KMS-11 (cell line): ENCODE measurements around the gene HTN3.
"Not testable (repeated sequence)": the region's sequence is repeated elsewhere in the genome, so short reads cannot be mapped to it uniquely, and the experiment has no call there.

Experiments used
- H2AFZ ChIP-seq: fragments of 200-600 bp; sonication (generic); 2 replicates; pipeline ENCODE4 v1.6.1; 2016; ENCODE audit warnings: antibody characterized with exemption, mixed run types, low read depth
- H3K27ac ChIP-seq: fragments of 200-600 bp; sonication (generic); 2 replicates; pipeline ENCODE4 v1.6.1; 2016; ENCODE audit warnings: mild to moderate bottlenecking, mixed run types
- H3K27me3 ChIP-seq: fragments of 200-600 bp; sonication (generic); 2 replicates; pipeline ENCODE4 v1.6.1; 2017; ENCODE audit warnings: mild to moderate bottlenecking, low read depth, mixed run types, moderate library complexity; ENCODE audit not compliant: insufficient read depth
- H3K36me3 ChIP-seq: fragments of 200-600 bp; sonication (generic); 2 replicates; pipeline ENCODE4 v1.6.1; 2017; ENCODE audit warnings: mild to moderate bottlenecking, mixed run types; ENCODE audit not compliant: insufficient read depth
- H3K4me1 ChIP-seq: fragments of 200-600 bp; sonication (generic); 2 replicates; pipeline ENCODE4 v1.6.1; 2016; ENCODE audit warnings: mild to moderate bottlenecking, low read depth, mixed run types; ENCODE audit not compliant: poor library complexity, severe bottlenecking
- H3K4me2 ChIP-seq: fragments of 200-600 bp; sonication (generic); 2 replicates; pipeline ENCODE4 v1.7.0; 2016; ENCODE audit warnings: mild to moderate bottlenecking, mixed run types
- H3K4me3 ChIP-seq: fragments of 200-600 bp; sonication (generic); IDR thresholded peaks from 2 replicates; pipeline ENCODE4 v1.6.1; 2017; ENCODE audit warnings: low read depth, low read length, mixed read lengths; ENCODE audit not compliant: insufficient read depth
- H3K79me2 ChIP-seq: fragments of 200-600 bp; sonication (generic); 2 replicates; pipeline ENCODE4 v1.6.1; 2016; ENCODE audit warnings: low read depth, mixed run types; ENCODE audit not compliant: insufficient read depth
- H3K9ac ChIP-seq: fragments of 200-600 bp; sonication (generic); 2 replicates; pipeline ENCODE4 v1.6.1; 2016; ENCODE audit warnings: mild to moderate bottlenecking, mixed run types
- H4K20me1 ChIP-seq: fragments of 200-600 bp; sonication (generic); 2 replicates; pipeline ENCODE4 v1.6.1; 2016; ENCODE audit warnings: mild to moderate bottlenecking, mixed run types; ENCODE audit not compliant: insufficient read depth
- CTCF ChIP-seq: fragments of 200-600 bp; sonication (generic); conservative IDR thresholded peaks from 2 replicates; pipeline ENCODE4 v1.6.1; 2017; ENCODE audit warnings: low read depth, mild to moderate bottlenecking, antibody characterized with exemption, low read length, moderate library complexity, mixed read lengths

HTN3 gene

GRCh38 chr4:70041652-70042286 is 13.5 kb downstream of the HTN3 start:
- no peaks in the 10 kb centered on the region for H3K36me3 ChIP-seq
- H3K4me3 ChIP-seq: no peak overlapping the region
- H3K27ac ChIP-seq: no peak overlapping the region
- no peaks in the 10 kb centered on the region for H4K20me1 ChIP-seq
- H3K4me1 ChIP-seq: no peaks in the 10 kb centered on the region
- H3K9ac ChIP-seq: no peak overlapping the region
- no peaks in the 10 kb centered on the region for H3K27me3 ChIP-seq
- no peak overlapping the region for H3K4me2 ChIP-seq
- no peak for TF ChIP-seq CTCF
- H3K79me2 ChIP-seq: no peaks in the 10 kb centered on the region
- no peak overlapping the region for H2AFZ ChIP-seq

- not testable (repeated sequence) for H2AFZ ChIP-seq, H3K4me1 ChIP-seq, H3K27ac ChIP-seq, H4K20me1 ChIP-seq, H3K4me3 ChIP-seq, H3K9ac ChIP-seq, H3K79me2 ChIP-seq, H3K27me3 ChIP-seq, H3K4me2 ChIP-seq, H3K36me3 ChIP-seq
These were observed 21.9 kb downstream of the HTN3 start, which contains the start of gene HTN1 for GRCh38 chr4:70050138-70050537. Gene HTN1 (plus strand): TSS chr4:70050438. CDS start chr4:70053077, 2,639 bp downstream.

- not testable (repeated sequence) for H4K20me1 ChIP-seq, H3K4me1 ChIP-seq, H3K4me2 ChIP-seq, H3K36me3 ChIP-seq, H2AFZ ChIP-seq, H3K79me2 ChIP-seq, H3K9ac ChIP-seq, H3K27ac ChIP-seq, H3K4me3 ChIP-seq, H3K27me3 ChIP-seq
These were observed 28.3 kb downstream of the HTN3 start for GRCh38 chr4:70056534-70056933.

- H3K27ac ChIP-seq: no peak overlapping the region
- H3K9ac ChIP-seq: no peak overlapping the region
- no peak overlapping the region for H3K4me3 ChIP-seq
- peaks cover 16% of the 10 kb centered on the region for H3K4me1 ChIP-seq
- no peak overlapping the region for H3K4me2 ChIP-seq
- no peaks in the 10 kb centered on the region for H4K20me1 ChIP-seq
- no peaks in the 10 kb centered on the region for H3K27me3 ChIP-seq
- TF ChIP-seq CTCF: no peak
- H3K79me2 ChIP-seq: no peaks in the 10 kb centered on the region
- H3K36me3 ChIP-seq: no peaks in the 10 kb centered on the region
- H2AFZ ChIP-seq: no peak overlapping the region
These were observed 29.4 kb downstream of the HTN3 start for GRCh38 chr4:70057651-70058050.

GRCh38 chr4:70059149-70059548 is 30.9 kb downstream of the HTN3 start:
- H3K27me3 ChIP-seq: no peaks in the 10 kb centered on the region
- H3K4me1 ChIP-seq: peaks cover 25% of the 10 kb centered on the region
- TF ChIP-seq CTCF: no peak
- no peaks in the 10 kb centered on the region for H3K79me2 ChIP-seq
- no peak overlapping the region for H3K9ac ChIP-seq
- no peak overlapping the region for H3K4me3 ChIP-seq
- H2AFZ ChIP-seq: no peak overlapping the region
- no peak overlapping the region for H3K27ac ChIP-seq
- H4K20me1 ChIP-seq: no peaks in the 10 kb centered on the region
- no peaks in the 10 kb centered on the region for H3K36me3 ChIP-seq
- no peak overlapping the region for H3K4me2 ChIP-seq
